ENCODE data around the gene KLHDC1.
"Not testable (repeated sequence)": the region's sequence is repeated elsewhere in the genome, so short reads cannot be mapped to it uniquely, and the experiment has no call there.

KLHDC1 gene

GRCh38 chr14:49692193-49692757 is 645 bp upstream of the KLHDC1 start:
- no peak overlapping the region for H2AFZ ChIP-seq (ENCODE audit: low read length)
- H3K4me3 ChIP-seq (ENCODE audit: low read depth, low read length, poor library complexity, severe bottlenecking), result peak overlapping the region; percentile 74
- no peaks in the 10 kb centered on the region for H3K27me3 ChIP-seq (ENCODE audit: insufficient read depth, low read length)
- no peak for TF ChIP-seq EZH2 (IDR thresholded peaks at IDR 0.05; ENCODE audit: borderline replicate concordance, low read length)
- TF ChIP-seq CTCF (IDR thresholded peaks at IDR 0.05; ENCODE audit: low read length), result no peak
- H3K9me3 ChIP-seq (ENCODE audit: low read length), result no peaks in the 10 kb centered on the region
- no peaks in the 10 kb centered on the region for H4K20me1 ChIP-seq (ENCODE audit: insufficient read depth, low read length)
- no peaks in the 10 kb centered on the region for H3K9me2 ChIP-seq (ENCODE audit: low read depth, low read length)
- peak overlapping the region; percentile 71; the same call in 1 of the 2 replicates for H3K9ac ChIP-seq (ENCODE audit: low read length)
- H3K79me2 ChIP-seq (ENCODE audit: insufficient read depth, low read length), result peaks cover 4% of the 10 kb centered on the region
- H3F3A ChIP-seq (ENCODE audit: insufficient read depth, low read length), result no peaks in the 10 kb centered on the region
- H3K4me1 ChIP-seq (ENCODE audit: insufficient read depth, low read length, severe bottlenecking), result peaks cover 36% of the 10 kb centered on the region
- H3K4me2 ChIP-seq (ENCODE audit: low read length), result peak overlapping the region; percentile 78
- no peak overlapping the region for H3K27ac ChIP-seq (ENCODE audit: low read depth, low read length, poor library complexity, severe bottlenecking)
- no peaks in the 10 kb centered on the region for H3K36me3 ChIP-seq (ENCODE audit: insufficient read depth, low read length)

- H3K4me3 ChIP-seq (ENCODE audit: low read depth, low read length, poor library complexity, severe bottlenecking), result peak overlapping the region; percentile 74
- H3K27me3 ChIP-seq (ENCODE audit: insufficient read depth, low read length); H3K27ac ChIP-seq (ENCODE audit: low read depth, low read length, poor library complexity, severe bottlenecking); H3K79me2 ChIP-seq (ENCODE audit: insufficient read depth, low read length); H3K36me3 ChIP-seq (ENCODE audit: insufficient read depth, low read length); H3K9me2 ChIP-seq (ENCODE audit: low read depth, low read length); H3K9me3 ChIP-seq (ENCODE audit: low read length); H4K20me1 ChIP-seq (ENCODE audit: insufficient read depth, low read length); H3F3A ChIP-seq (ENCODE audit: insufficient read depth, low read length); H2AFZ ChIP-seq (ENCODE audit: low read length): not testable (repeated sequence)
- peak overlapping the region; percentile 71 for H3K9ac ChIP-seq (ENCODE audit: low read length)
- H3K4me2 ChIP-seq (ENCODE audit: low read length), result peak overlapping the region; percentile 78
- H3K4me1 ChIP-seq (ENCODE audit: insufficient read depth, low read length, severe bottlenecking), result peaks cover 29% of the 10 kb centered on the region
Measured at GRCh38 chr14:49693735-49694124, 810 bp downstream of the KLHDC1 start.

DNA sequence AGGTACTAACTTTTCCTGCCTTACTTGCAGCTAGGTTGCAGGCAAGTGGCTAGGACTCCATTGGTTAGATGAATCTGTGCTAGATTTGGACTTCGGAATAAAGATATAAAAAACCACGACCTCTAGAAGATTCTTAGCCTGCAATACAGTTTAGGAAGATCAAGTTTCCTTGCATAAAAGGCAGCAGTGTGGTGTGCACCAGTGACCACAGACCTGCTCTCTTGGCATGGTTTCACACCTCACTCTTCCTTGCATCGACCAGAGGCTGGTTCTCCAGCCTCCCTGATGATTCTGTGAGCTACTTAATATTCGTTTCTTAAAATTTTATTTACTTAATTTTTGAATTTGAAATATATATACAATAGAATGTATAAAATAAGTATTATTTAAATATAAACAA is 9.8 kb downstream of the KLHDC1 start:
- Histone ChIP-seq H3K79me2 (ENCODE audit: insufficient read depth, low read length) (no peaks in the 10 kb centered on the region), H3K27me3 (ENCODE audit: insufficient read depth, low read length) (no peaks in the 10 kb centered on the region), H3K4me3 (ENCODE audit: low read depth, low read length, poor library complexity, severe bottlenecking) (no peak overlapping the region), H3K9me3 (ENCODE audit: low read length) (no peaks in the 10 kb centered on the region), H3K27ac (ENCODE audit: low read depth, low read length, poor library complexity, severe bottlenecking) (no peak overlapping the region), H3K9ac (ENCODE audit: low read length) (no peak overlapping the region), H3F3A (ENCODE audit: insufficient read depth, low read length) (no peaks in the 10 kb centered on the region), H4K20me1 (ENCODE audit: insufficient read depth, low read length) (no peaks in the 10 kb centered on the region), H3K9me2 (ENCODE audit: low read depth, low read length) (no peaks in the 10 kb centered on the region), H3K4me1 (ENCODE audit: insufficient read depth, low read length, severe bottlenecking) (no peaks in the 10 kb centered on the region), H3K4me2 (ENCODE audit: low read length) (no peak overlapping the region), H2AFZ (ENCODE audit: low read length) (no peak overlapping the region), H3K36me3 (ENCODE audit: insufficient read depth, low read length) (no peaks in the 10 kb centered on the region)
- TF ChIP-seq EZH2 (IDR thresholded peaks at IDR 0.05; ENCODE audit: borderline replicate concordance, low read length) (no peak), CTCF (IDR thresholded peaks at IDR 0.05; ENCODE audit: low read length) (no peak)

GRCh38 chr14:49703965-49704364 is 11.0 kb downstream of the KLHDC1 start:
- Histone ChIP-seq H3K9me3 (ENCODE audit: low read length) (no peaks in the 10 kb centered on the region), H3K4me1 (ENCODE audit: insufficient read depth, low read length, severe bottlenecking) (no peaks in the 10 kb centered on the region), H4K20me1 (ENCODE audit: insufficient read depth, low read length) (no peaks in the 10 kb centered on the region), H3K9ac (ENCODE audit: low read length) (no peak overlapping the region), H3F3A (ENCODE audit: insufficient read depth, low read length) (no peaks in the 10 kb centered on the region; the same call in 1 of the 2 replicates), H3K4me2 (ENCODE audit: low read length) (no peak overlapping the region), H2AFZ (ENCODE audit: low read length) (no peak overlapping the region), H3K4me3 (ENCODE audit: low read depth, low read length, poor library complexity, severe bottlenecking) (no peak overlapping the region), H3K79me2 (ENCODE audit: insufficient read depth, low read length) (no peaks in the 10 kb centered on the region), H3K36me3 (ENCODE audit: insufficient read depth, low read length) (no peaks in the 10 kb centered on the region), H3K27ac (ENCODE audit: low read depth, low read length, poor library complexity, severe bottlenecking) (no peak overlapping the region), H3K9me2 (ENCODE audit: low read depth, low read length) (no peaks in the 10 kb centered on the region), H3K27me3 (ENCODE audit: insufficient read depth, low read length) (no peaks in the 10 kb centered on the region)
- TF ChIP-seq CTCF (IDR thresholded peaks at IDR 0.05; ENCODE audit: low read length) (no peak), EZH2 (IDR thresholded peaks at IDR 0.05; ENCODE audit: borderline replicate concordance, low read length) (no peak)

DNA sequence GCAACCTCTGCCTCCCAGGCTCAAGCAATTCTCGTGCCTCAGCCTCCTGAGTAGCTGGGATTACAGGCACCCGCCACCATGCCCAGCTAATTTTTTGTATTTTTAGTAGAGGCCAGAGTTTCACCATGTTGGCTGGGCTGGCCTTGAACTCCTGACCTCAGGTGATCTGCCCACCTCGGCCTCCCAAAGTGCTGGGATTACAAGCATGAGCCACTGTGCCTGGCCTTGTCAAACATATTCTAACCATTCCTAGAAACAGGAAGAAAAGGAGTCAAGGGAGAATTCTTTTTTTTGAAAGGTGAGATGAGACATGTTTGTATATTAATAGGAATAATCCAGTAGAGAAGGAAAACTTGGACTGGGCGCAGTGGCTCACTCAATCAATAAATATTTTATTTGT is 11.6 kb downstream of the KLHDC1 start:
- not testable (repeated sequence) for H2AFZ ChIP-seq (ENCODE audit: low read length); H3K4me2 ChIP-seq (ENCODE audit: low read length); H4K20me1 ChIP-seq (ENCODE audit: insufficient read depth, low read length); H3K36me3 ChIP-seq (ENCODE audit: insufficient read depth, low read length); H3K4me3 ChIP-seq (ENCODE audit: low read depth, low read length, poor library complexity, severe bottlenecking); H3F3A ChIP-seq (ENCODE audit: insufficient read depth, low read length); H3K9me2 ChIP-seq (ENCODE audit: low read depth, low read length); H3K27me3 ChIP-seq (ENCODE audit: insufficient read depth, low read length); H3K9ac ChIP-seq (ENCODE audit: low read length); H3K27ac ChIP-seq (ENCODE audit: low read depth, low read length, poor library complexity, severe bottlenecking); H3K79me2 ChIP-seq (ENCODE audit: insufficient read depth, low read length); H3K4me1 ChIP-seq (ENCODE audit: insufficient read depth, low read length, severe bottlenecking); H3K9me3 ChIP-seq (ENCODE audit: low read length)
